Left lung (tissue), 10 donors: ENCODE measurements around the gene RCBTB1. TPM values are rescaled to one million over a fixed set of nuclear protein-coding genes. Genes with fewer than 3 reads are reported as not detected.

Experiments used
- ATAC-seq: fragments of 200-7000 bp; cut with Tn5 transposase; one replicate; pipeline ENCODE4 v1.9.1; 2020; ENCODE audit warnings: moderate library complexity
- DNase-seq, 4 donors: peaks; one replicate each; pipeline ENCODE4 v3.0.0-alpha.2; 2013 to 2020
- H3K27ac ChIP-seq, 2 donors: fragments of 200-600 bp; sonication (generic) in 1 of 2; one replicate each; pipeline versions ENCODE4 v1.5.0 to v1.8.0; 2020 to 2021
- H3K27me3 ChIP-seq, 2 donors: fragments of 200-600 bp; sonication (generic) in 1 of 2; one replicate each; pipeline versions ENCODE4 v1.5.0 to v1.8.0; 2020 to 2021
- H3K36me3 ChIP-seq, 2 donors: fragments of 200-600 bp; sonication (generic) in 1 of 2; one replicate each; pipeline versions ENCODE4 v1.5.0 to v1.8.0; 2020 to 2021
- H3K4me1 ChIP-seq, 2 donors: fragments of 200-600 bp; one replicate each; pipeline ENCODE4 v1.8.0; 2021
- H3K4me3 ChIP-seq, 2 donors: fragments of 200-600 bp; sonication (generic) in 1 of 2; one replicate each; pipeline versions ENCODE4 v1.5.0 to v1.8.0; 2020 to 2021; ENCODE audit warnings: mild to moderate bottlenecking in 1 of 2
- H3K9me3 ChIP-seq, 2 donors: fragments of 200-600 bp; sonication (generic) in 1 of 2; one replicate each; pipeline versions ENCODE4 v1.5.0 to v1.8.0; 2020 to 2021
- intact Hi-C, 2 donors: fragments of 100-400 bp; cut with DNase I; formaldehyde crosslinking; loops; one replicate each; pipeline versions ENCODE4 v1.11.2 to v1.14.2; 2022
- polyA plus RNA-seq, 6 donors: library from polyadenylated mRNA; unstranded; fragments of 120-200 nt; gene quantifications; one replicate each; pipeline ENCODE4 v1.2.1, GENCODE V29; 2013; ENCODE audit not compliant: insufficient read length in 6 of 6
- total RNA-seq, 2 donors: library from RNA; stranded (reverse); fragmentation: NEBNext Ultra II Directional; extraction: Animal tissue kit (Norgen Biotek cat#: 25700); gene quantifications; one replicate each; pipeline ENCODE4 v1.2.1, GENCODE V29; 2021
- TF ChIP-seq, protein P1 (sequence below), 2 donors: fragments of 200-600 bp; sonication (generic) in 1 of 2; IDR thresholded peaks; one replicate each; pipeline versions ENCODE4 v1.5.0 to v1.8.0; 2021; ENCODE audit warnings: antibody characterized with exemption in 2 of 2
- donor health status: DM: no; HTN: yes; CAD: no.
- donor health status: DM: no; HTN: no; CAD: no.

Gene RCBTB1
- total and polyA plus RNA-seq, 8 donors: 24.1 to 39.8 (median 35.4) TPM

DNA sequence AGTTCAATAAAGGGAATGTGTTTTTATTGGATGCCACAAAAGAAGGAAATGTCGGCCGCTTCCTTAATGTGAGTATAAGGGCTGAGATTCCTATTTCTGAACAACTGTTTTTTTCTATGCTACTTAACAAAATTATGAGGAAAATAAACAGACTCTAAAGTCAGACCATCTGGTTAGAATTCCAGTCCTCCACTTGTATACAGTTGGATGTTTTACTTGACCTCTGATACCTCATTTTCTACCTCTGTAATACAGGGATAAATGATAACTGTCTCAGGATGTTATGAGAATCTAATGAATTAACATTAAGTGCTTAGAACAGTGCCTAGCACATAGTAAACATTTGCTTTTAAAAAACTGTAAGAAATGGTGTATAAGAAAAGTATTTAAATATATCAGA, 96.8 kb downstream of the RCBTB1 start:
- intact Hi-C loops: no loop called here
- ATAC-seq (no peak), DNase-seq (no peak)
- Histone ChIP-seq H3K27ac (no peak overlapping the region), H3K4me3 (no peak overlapping the region), H3K27me3 (no peaks in the 10 kb centered on the region), H3K9me3 (no peaks in the 10 kb centered on the region), H3K4me1 (no peaks in the 10 kb centered on the region), H3K36me3 (peaks cover 0 to 49% of the 10 kb centered on the region in 2 donors)
- TF ChIP-seq, protein P1, sequence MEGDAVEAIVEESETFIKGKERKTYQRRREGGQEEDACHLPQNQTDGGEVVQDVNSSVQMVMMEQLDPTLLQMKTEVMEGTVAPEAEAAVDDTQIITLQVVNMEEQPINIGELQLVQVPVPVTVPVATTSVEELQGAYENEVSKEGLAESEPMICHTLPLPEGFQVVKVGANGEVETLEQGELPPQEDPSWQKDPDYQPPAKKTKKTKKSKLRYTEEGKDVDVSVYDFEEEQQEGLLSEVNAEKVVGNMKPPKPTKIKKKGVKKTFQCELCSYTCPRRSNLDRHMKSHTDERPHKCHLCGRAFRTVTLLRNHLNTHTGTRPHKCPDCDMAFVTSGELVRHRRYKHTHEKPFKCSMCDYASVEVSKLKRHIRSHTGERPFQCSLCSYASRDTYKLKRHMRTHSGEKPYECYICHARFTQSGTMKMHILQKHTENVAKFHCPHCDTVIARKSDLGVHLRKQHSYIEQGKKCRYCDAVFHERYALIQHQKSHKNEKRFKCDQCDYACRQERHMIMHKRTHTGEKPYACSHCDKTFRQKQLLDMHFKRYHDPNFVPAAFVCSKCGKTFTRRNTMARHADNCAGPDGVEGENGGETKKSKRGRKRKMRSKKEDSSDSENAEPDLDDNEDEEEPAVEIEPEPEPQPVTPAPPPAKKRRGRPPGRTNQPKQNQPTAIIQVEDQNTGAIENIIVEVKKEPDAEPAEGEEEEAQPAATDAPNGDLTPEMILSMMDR (IDR thresholded peaks at IDR 0.05): no peak

Other genes with a start within 250 kb of the RCBTB1 start
- gene CAB39L, start 141.5 kb downstream of the RCBTB1 start, total RNA-seq: 10 to 100 TPM in 1 of 2 donors, 1 to 10 TPM in 1; 8.6 to 12.8 TPM
- gene CAB39L, start 141.5 kb downstream of the RCBTB1 start, polyA plus RNA-seq: 10 to 100 TPM in 3 of 6 donors, 1 to 10 TPM in 3; 9.2 to 11.4 (median 10.1) TPM
- 10 to 100 TPM; 11.4 to 14.0 TPM for gene SETDB2, start 141.3 kb downstream of the RCBTB1 start, total RNA-seq
- gene SETDB2, start 141.3 kb downstream of the RCBTB1 start, polyA plus RNA-seq: 10 to 100 TPM; 17.6 to 19.6 (median 18.9) TPM
- gene PHF11, start 89.6 kb downstream of the RCBTB1 start, total RNA-seq: 10 to 100 TPM; 42.9 to 55.5 TPM
- 10 to 100 TPM; 58.4 to 80.2 (median 71.5) TPM for gene PHF11, start 89.6 kb downstream of the RCBTB1 start, polyA plus RNA-seq
- 1 to 10 TPM; 2.2 to 7.6 TPM for gene ARL11, start 42.9 kb upstream of the RCBTB1 start, total RNA-seq
- gene ARL11, start 42.9 kb upstream of the RCBTB1 start, polyA plus RNA-seq: under 1 TPM; 0.44 to 0.69 (median 0.56) TPM
- gene EBPL, start 105.9 kb upstream of the RCBTB1 start, total RNA-seq: 10 to 100 TPM; 54.6 to 68.7 TPM
- gene EBPL, start 105.9 kb upstream of the RCBTB1 start, polyA plus RNA-seq: 10 to 100 TPM; 54.7 to 79.9 (median 72.7) TPM
- gene KPNA3, start 207.1 kb upstream of the RCBTB1 start, total RNA-seq: 10 to 100 TPM; 36.0 to 41.2 TPM
- 10 to 100 TPM; 31.5 to 42.0 (median 38.3) TPM for gene KPNA3, start 207.1 kb upstream of the RCBTB1 start, polyA plus RNA-seq